Psoas muscle (tissue), 8 donors: ENCODE measurements around the gene ABHD12. TPM values are rescaled to one million over a fixed set of nuclear protein-coding genes. Genes with fewer than 3 reads are reported as not detected.

Experiments
- ATAC-seq, 4 donors: fragments of 200-7000 bp; cut with Tn5 transposase; one replicate each; pipeline ENCODE4 v1.9.1; 2020; ENCODE audit warnings: moderate library complexity in 3 of 4, mild to moderate bottlenecking in 2 of 4
- DNase-seq, 2 donors: peaks; one replicate each; pipeline ENCODE4 v3.0.0-alpha.2; 2020
- H3K27ac ChIP-seq: fragments of 200-600 bp; one replicate; pipeline ENCODE4 v1.8.0; 2022
- H3K27me3 ChIP-seq, 3 donors: fragments of 200-600 bp in 1 of 3; one replicate each; pipeline versions ENCODE4 v1.6.1 to v1.8.0; 2013 to 2022; ENCODE audit warnings: low read length in 2 of 3, mild to moderate bottlenecking in 2 of 3, moderate library complexity in 1 of 3; ENCODE audit not compliant: insufficient read depth in 3 of 3
- H3K36me3 ChIP-seq, 2 donors: fragments of 200-600 bp in 1 of 2; one replicate each; pipeline versions ENCODE4 v1.6.1 to v1.8.0; 2013 to 2022; ENCODE audit warnings: low read depth in 1 of 2, mild to moderate bottlenecking in 1 of 2, moderate library complexity in 1 of 2; ENCODE audit not compliant: insufficient read depth in 1 of 2
- H3K4me1 ChIP-seq: fragments of 200-600 bp; one replicate; pipeline ENCODE4 v1.8.0; 2022
- H3K4me3 ChIP-seq: fragments of 200-600 bp; one replicate; pipeline ENCODE4 v1.8.0; 2022; ENCODE audit warnings: mild to moderate bottlenecking
- H3K9me3 ChIP-seq: fragments of 200-600 bp; one replicate; pipeline ENCODE4 v1.8.0; 2022
- WGBS, 3 donors: extraction: QIAGEN DNeasy Blood & Tissue Kit; methylation state at CpG; one replicate each; pipeline versions ENCODE4 v1.1.6 to v1.1.7; 2013; 5-methylcytosine and 5-hydroxymethylcytosine counted together
- intact Hi-C, 2 donors: fragments of 100-400 bp; cut with DNase I; formaldehyde crosslinking; loops; one replicate each; pipeline versions ENCODE4 v1.11.0 to v1.14.2; 2022
- polyA plus RNA-seq, 3 donors: library from polyadenylated mRNA; stranded (reverse); fragments of 200-250 nt; gene quantifications; one replicate each; pipeline ENCODE4 v1.2.3, GENCODE V29; 2013
- total RNA-seq, 4 donors: library from RNA; stranded (reverse); fragmentation: NEBNext Ultra II Directional in 2 of 4; extraction: Animal tissue kit (Norgen Biotek cat#: 25700) in 2 of 4; gene quantifications; one replicate each; pipeline versions ENCODE4 v1.2.1 to v1.2.4, GENCODE V29; 2021 to 2023
- TF ChIP-seq, protein P1 (sequence below): fragments of 200-600 bp; IDR thresholded peaks from one replicate; pipeline ENCODE4 v1.8.0; 2022; ENCODE audit warnings: antibody characterized with exemption
- donor health status: healthy with polysubstance abuse.
- donor health status: DM: no; HTN: no; CAD: no; lungs with moderate emphysema.
- donor health status: Bipolar disorder and iron deficiency.
- donor health status: healthy.
- donor health status: DM: yes; HTN: yes; CAD: no.
- donor health status: DM: no; HTN: no; CAD: no.
- donor health status: DM: no; HTN: no; CAD: no.
- donor health status: DM: yes; HTN: yes; CAD: no.

ABHD12 gene
- total and polyA plus RNA-seq, 7 donors, result 7.9 to 15.5 (median 9.6) TPM

DNA sequence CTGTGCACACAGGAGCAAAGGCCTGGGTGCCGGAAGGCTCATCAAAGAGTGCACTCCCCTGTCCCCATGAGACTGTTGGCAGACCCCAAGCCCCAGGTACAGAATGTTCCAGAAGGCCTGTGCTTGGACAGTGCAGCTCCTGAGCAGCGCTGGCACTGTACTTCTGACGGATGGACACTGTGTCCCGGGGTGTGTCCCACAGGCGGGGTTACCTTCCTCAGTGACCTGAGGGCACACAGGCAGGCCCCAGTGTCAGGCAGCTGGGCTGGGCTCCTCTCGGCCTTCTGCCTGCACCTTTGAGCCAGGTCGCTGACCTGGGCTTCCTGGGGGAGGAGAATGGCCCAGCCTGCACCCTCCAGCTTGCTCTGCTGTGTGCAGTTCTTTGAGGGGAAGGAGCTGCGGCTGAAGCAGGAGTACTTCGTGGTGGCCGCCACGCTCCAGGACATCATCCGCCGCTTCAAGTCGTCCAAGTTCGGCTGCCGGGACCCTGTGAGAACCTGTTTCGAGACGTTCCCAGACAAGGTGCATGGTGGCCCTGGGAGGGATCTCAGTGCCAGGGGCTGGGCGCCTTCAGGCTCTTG lies 112.6 kb downstream of the ABHD12 start:
- peaks cover 0 to 67% of the 10 kb centered on the region in 2 donors for H3K36me3 ChIP-seq
- intact Hi-C loops, result loop anchor here in 1 of 2 donors (10.0 kb wide), 1 partner anchor 117 kb away; the partner anchor contains the start of gene ABHD12

GRCh38 chr20:25277051-25277801 lies 113.4 kb downstream of the ABHD12 start:
- DNase-seq (peak; percentile 8 to 39), ATAC-seq (no peak)
- Histone ChIP-seq H3K27me3 (no peaks in the 10 kb centered on the region), H3K27ac (no peak overlapping the region), H3K4me1 (peaks cover 27% of the 10 kb centered on the region), H3K9me3 (no peaks in the 10 kb centered on the region), H3K4me3 (no peak overlapping the region), H3K36me3 (peaks cover 0 to 61% of the 10 kb centered on the region in 2 donors)
- TF ChIP-seq, protein P1, sequence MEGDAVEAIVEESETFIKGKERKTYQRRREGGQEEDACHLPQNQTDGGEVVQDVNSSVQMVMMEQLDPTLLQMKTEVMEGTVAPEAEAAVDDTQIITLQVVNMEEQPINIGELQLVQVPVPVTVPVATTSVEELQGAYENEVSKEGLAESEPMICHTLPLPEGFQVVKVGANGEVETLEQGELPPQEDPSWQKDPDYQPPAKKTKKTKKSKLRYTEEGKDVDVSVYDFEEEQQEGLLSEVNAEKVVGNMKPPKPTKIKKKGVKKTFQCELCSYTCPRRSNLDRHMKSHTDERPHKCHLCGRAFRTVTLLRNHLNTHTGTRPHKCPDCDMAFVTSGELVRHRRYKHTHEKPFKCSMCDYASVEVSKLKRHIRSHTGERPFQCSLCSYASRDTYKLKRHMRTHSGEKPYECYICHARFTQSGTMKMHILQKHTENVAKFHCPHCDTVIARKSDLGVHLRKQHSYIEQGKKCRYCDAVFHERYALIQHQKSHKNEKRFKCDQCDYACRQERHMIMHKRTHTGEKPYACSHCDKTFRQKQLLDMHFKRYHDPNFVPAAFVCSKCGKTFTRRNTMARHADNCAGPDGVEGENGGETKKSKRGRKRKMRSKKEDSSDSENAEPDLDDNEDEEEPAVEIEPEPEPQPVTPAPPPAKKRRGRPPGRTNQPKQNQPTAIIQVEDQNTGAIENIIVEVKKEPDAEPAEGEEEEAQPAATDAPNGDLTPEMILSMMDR, result no peak
- 72 to 88% (median 77%) methylated on average over 24 of the region's 24 CpGs for WGBS, 3 donors
- intact Hi-C loops, result loop anchor here in 1 of 2 donors (10.0 kb wide), 1 partner anchor 118 kb away; the partner anchor contains the start of gene ABHD12

More for the DNA sequence above, 112.6 kb downstream of the ABHD12 start:
- Histone ChIP-seq H3K27me3 (no peaks in the 10 kb centered on the region), H3K4me1 (peaks cover 19% of the 10 kb centered on the region), H3K9me3 (no peaks in the 10 kb centered on the region), H3K27ac (no peak overlapping the region), H3K4me3 (no peak overlapping the region)
- 84 to 95% (median 94%) methylated on average over 19 of the region's 19 CpGs for WGBS, 3 donors
- peak; percentile 7 to 55 for DNase-seq
- TF ChIP-seq, protein P1, result no peak
- no peak for ATAC-seq

DNA sequence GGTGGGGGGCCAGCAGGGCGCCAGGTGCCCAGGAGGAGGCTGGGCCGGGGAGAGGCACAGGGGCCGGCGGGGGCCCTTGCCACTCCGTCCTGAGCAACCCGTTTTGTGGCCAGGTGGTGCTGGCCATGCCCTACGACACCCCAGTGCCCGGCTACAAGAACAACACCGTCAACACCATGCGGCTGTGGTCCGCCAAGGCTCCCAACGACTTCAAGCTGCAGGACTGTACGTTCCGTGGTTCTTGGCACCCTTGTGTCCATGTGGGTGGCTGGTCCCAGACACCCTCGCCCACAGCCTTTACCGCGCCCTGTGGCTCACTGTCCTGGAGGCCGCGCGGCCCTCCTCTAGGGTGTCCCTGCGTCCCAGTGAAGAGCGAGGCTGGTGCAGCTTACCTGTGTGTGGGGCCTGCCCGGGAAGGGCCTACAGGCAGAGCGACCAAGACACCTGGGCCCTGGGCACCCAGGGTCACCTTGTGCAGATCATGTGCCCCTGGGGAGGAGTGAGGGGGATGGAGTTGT lies 114.0 kb downstream of the ABHD12 start:
- no peaks in the 10 kb centered on the region for H3K9me3 ChIP-seq
- 93 to 96% (median 95%) methylated on average over 18 to 24 of the region's 24 CpGs for WGBS, 3 donors
- peaks cover 33% of the 10 kb centered on the region for H3K4me1 ChIP-seq
- no peak overlapping the region for H3K4me3 ChIP-seq
- H3K27ac ChIP-seq, result no peak overlapping the region
- no peaks in the 10 kb centered on the region for H3K27me3 ChIP-seq
- H3K36me3 ChIP-seq, result peaks cover 0 to 61% of the 10 kb centered on the region in 2 donors
- DNase-seq (peak; percentile 11 to 45), ATAC-seq (no peak)
- intact Hi-C loops, result loop anchor here in 1 of 2 donors (10.0 kb wide), 1 partner anchor 118 kb away; the partner anchor contains the start of gene ABHD12
- TF ChIP-seq, protein P1, result no peak

DNA sequence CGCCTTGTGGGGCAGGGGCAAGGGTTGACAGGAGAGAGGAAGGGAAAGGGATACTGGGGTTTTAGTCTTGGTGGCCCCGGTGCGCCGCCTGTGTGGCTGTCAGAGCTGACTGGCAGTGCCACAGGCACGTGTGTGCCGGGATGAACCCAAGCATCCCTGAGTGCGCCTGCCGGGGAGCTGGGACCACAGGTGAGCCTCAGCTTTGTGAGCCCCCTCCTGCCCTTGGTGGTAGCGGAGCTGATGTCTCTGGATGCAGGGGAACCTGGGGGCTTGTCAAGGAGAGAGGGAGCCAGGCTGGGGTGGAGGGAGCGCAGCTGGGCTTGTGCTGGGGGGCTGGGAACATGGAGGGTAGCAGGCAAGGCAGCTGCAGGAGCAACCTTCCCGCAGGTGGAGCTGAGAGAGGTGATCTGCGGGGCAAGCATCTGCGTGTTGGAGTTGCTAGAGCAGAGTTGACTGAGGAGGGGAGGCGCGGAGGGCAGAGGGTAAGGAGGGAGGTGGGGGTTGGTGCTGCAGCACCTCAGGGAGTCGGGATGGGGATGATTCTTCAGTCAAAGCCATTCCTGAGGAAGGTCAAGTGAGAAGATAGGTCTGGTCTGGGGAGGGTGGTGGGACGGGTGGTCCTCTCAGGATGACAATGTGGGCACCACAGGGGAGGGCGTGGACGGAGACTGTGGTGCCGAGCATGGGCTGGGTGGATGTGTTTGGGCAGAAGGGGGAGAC lies 114.7 kb downstream of the ABHD12 start:
- peak; percentile 6 to 34 for DNase-seq
- H3K4me1 ChIP-seq, result peaks cover 29% of the 10 kb centered on the region

More for the DNA sequence above, 114.7 kb downstream of the ABHD12 start:
- TF ChIP-seq, protein P1, result no peak
- H3K27ac ChIP-seq, result no peak overlapping the region
- no peak for ATAC-seq
- H3K4me3 ChIP-seq, result no peak overlapping the region
- 96 to 97% (median 96%) methylated on average over 17 to 20 of the region's 20 CpGs for WGBS, 3 donors
- H3K36me3 ChIP-seq, result peaks cover 0 to 61% of the 10 kb centered on the region in 2 donors
- intact Hi-C loops, result loop anchor here in 1 of 2 donors (10.0 kb wide), 1 partner anchor 119 kb away; the partner anchor contains the start of gene ABHD12
- no peaks in the 10 kb centered on the region for H3K9me3 ChIP-seq
- H3K27me3 ChIP-seq, result no peaks in the 10 kb centered on the region
